K562 (cell line): ENCODE data around the gene ERI2. TPM values are rescaled to one million over a fixed set of nuclear protein-coding genes. Genes with fewer than 3 reads are reported as not detected.

Experiments used
- CEBPG ChIP-seq, 3 experiments: fragments of 200-800 bp in 1 of 3; sonication (Bioruptor generic) in 1 of 3; sonication (generic) in 1 of 3; formaldehyde crosslinking in 1 of 3; IDR thresholded peaks in 2 of 3; conservative IDR thresholded peaks in 1 of 3; 2 replicates each; pipeline versions ENCODE4 v1.6.1 to v1.8.0; 2016 to 2022; ENCODE audit warnings: missing compliant biosample characterization in 2 of 3, missing genetic modification characterization in 2 of 3, mild to moderate bottlenecking in 1 of 3, missing genetic modification reagents in 1 of 3
- DIDO1 ChIP-seq: fragments of 450-650 bp; IDR thresholded peaks from 2 replicates; pipeline ENCODE4 v1.6.1; 2016; ENCODE audit warnings: low read depth, missing biosample characterization, missing genetic modification characterization
- DMBX1 ChIP-seq: fragments of 250-450 bp; sonication (Bioruptor Pico); IDR thresholded peaks from 2 replicates; pipeline ENCODE4 v1.8.0; 2022; ENCODE audit warnings: inconsistent platforms, mild to moderate bottlenecking, moderate library complexity, borderline replicate concordance
- GMEB1 ChIP-seq: fragments of 250-450 bp; sonication (Bioruptor Pico); IDR thresholded peaks from 2 replicates; pipeline ENCODE4 v1.4.0; 2020; ENCODE audit warnings: mild to moderate bottlenecking
- HDAC1 ChIP-seq, 2 experiments: fragments of 450-650 bp; IDR thresholded peaks; 2 replicates each; pipeline ENCODE4 v1.6.1; 2016 to 2017; ENCODE audit warnings: inconsistent platforms in 1 of 2, mild to moderate bottlenecking in 1 of 2, moderate library complexity in 1 of 2
- L3MBTL2 ChIP-seq: fragments of 450-650 bp; IDR thresholded peaks from 2 replicates; pipeline ENCODE4 v1.6.1; 2016; ENCODE audit warnings: mild to moderate bottlenecking, moderate library complexity
- MECOM ChIP-seq: fragments of 250-450 bp; sonication (Bioruptor Pico); IDR thresholded peaks from 2 replicates; pipeline ENCODE4 v1.8.0; 2022; ENCODE audit warnings: inconsistent platforms
- MYC ChIP-seq, 2 experiments: fragments of 250-450 bp in 1 of 2; sonication (Bioruptor Pico) in 1 of 2; IDR thresholded peaks; 2 replicates each; pipeline versions ENCODE4 v1.5.1 to v1.6.1; 2012 to 2021; ENCODE audit warnings: low read depth in 2 of 2, borderline replicate concordance in 1 of 2, improper control_type of control experiment in 1 of 2, low read length in 1 of 2, mild to moderate bottlenecking in 1 of 2, moderate library complexity in 1 of 2
- NFRKB ChIP-seq: fragments of 450-650 bp; IDR thresholded peaks from 2 replicates; pipeline ENCODE4 v1.6.1; 2016; ENCODE audit warnings: low read depth
- PHF8 ChIP-seq: fragments of 200-600 bp; sonication (generic); IDR thresholded peaks from 2 replicates; pipeline ENCODE4 v1.6.1; 2012; ENCODE audit warnings: mixed run types, mild to moderate bottlenecking, inconsistent platforms, low read length, moderate library complexity, borderline replicate concordance
- polyA plus RNA-seq, 8 experiments: library from polyadenylated mRNA; depleted of rRNA in 4 of 8; stranded (reverse) in 5 of 8; unstranded in 3 of 8; fragments of >200 nt; fragmentation: Nextera tagmentation in 2 of 8; fragmentation: Illumina TruSeq in 1 of 8; extraction: Ambion mirVana in 2 of 8; extraction: Trizol in 1 of 8; gene quantifications; 2 replicates each; pipeline versions ENCODE4 v1.2.1 to v1.2.3, GENCODE V29; 2011 to 2014; ENCODE audit warnings: inconsistent platforms in 1 of 8, missing spikeins in 1 of 8
- total RNA-seq, 7 experiments: library from RNA; depleted of rRNA in 6 of 7; stranded (reverse); fragments of >200 nt in 6 of 7; fragmentation: Illumina TruSeq in 2 of 7; extraction: Trizol in 2 of 7; gene quantifications; 2 replicates each; pipeline versions ENCODE4 v1.2.1 to v1.2.3, GENCODE V29; 2011 to 2021; ENCODE audit warnings: low replicate concordance in 1 of 7
- TF ChIP-seq, protein P1 (sequence below): IDR thresholded peaks from 3 replicates; pipeline ENCODE4 v1.6.1; 2011; ENCODE audit warnings: borderline replicate concordance, mild to moderate bottlenecking, moderate library complexity; ENCODE audit not compliant: insufficient read length; ENCODE audit errors: extremely low read depth
- TF ChIP-seq, protein P2 (sequence below), 2 experiments: fragments of 450-650 bp; formaldehyde crosslinking in 1 of 2; IDR thresholded peaks; 2 replicates each; pipeline versions ENCODE4 v1.4.0 to v1.6.1; 2014 to 2020; ENCODE audit warnings: mild to moderate bottlenecking in 2 of 2, borderline replicate concordance in 1 of 2, low read depth in 1 of 2

The ERI2 gene
- total and polyA plus RNA-seq, 9 of the 15 experiments (the other 6 are each of a cell fraction or from before 2014, with no cell fraction given), result 23.3 to 57.0 (median 48.1) TPM

DNA sequence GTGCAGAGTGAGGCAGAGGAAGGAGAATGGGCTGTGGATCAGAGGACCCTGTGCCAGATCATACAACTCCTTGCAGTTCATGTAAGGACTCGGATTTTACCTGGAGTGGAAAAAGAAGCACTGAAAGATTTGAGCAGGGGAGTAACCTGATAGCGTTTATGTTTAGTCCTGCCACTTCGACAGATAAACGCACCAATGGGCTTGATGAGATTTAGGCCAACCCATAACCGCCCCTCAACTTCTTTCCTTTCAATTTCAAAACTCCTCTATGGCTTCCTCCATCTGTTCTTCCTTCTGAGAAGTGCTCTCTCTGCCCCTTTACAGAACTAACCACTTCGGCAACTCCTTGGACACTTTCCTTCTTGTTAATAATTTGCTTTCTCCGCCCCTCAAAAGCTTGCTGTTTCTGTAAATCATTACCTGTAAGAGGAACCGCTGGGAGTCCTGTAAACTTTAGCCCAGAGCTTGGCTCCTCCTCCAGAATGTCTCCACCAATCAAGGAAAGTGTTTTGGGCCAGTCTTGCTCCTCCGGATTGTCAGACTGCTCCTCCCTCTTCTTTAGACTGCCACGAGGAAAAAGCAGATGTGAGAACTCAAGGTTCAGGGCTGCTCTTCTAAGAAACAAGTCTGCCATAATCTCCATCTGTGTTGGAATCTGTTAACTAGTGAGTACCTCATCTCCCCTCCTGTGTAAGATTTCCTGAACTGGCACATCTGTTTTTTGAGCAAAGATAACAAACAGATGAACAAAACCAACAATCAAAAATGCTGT lies 42.6 kb downstream of the ERI2 start, which contains the start of gene ACSM3 (continued):
- TF ChIP-seq MYC (IDR thresholded peaks at IDR 0.05; ENCODE audit: low read depth, low read length) (peak; percentile 90), MYC (CRISPR knock-in tag; IDR thresholded peaks at IDR 0.05; ENCODE audit: borderline replicate concordance, low read depth) (no peak), DIDO1 (tag) (0 out of 2 replicates have a peak, but pooled peaks have one; percentile 7), L3MBTL2 (peak; percentile 93), MECOM (CRISPR knock-in tag) (no peak), GMEB1 (CRISPR knock-in tag) (0 out of 2 replicates have a peak, but pooled peaks have one; percentile 33), PHF8 (peak; percentile 33; the same call in 1 of the 2 replicates), NFRKB (peak; percentile 40; the same call in 1 of the 2 replicates), HDAC1 (IDR thresholded peaks at IDR 0.05) (peak in 1 of 2 experiments; percentile 62; a peak in 2 of 4 replicates), CEBPG (CRISPR knock-in tag; IDR thresholded peaks at IDR 0.05) (no peak), CEBPG (tag; conservative IDR thresholded peaks at IDR 0.05 in 1 of 2, IDR thresholded peaks at IDR 0.05 in 1 of 2) (no peak), DMBX1 (CRISPR knock-in tag) (peak; percentile 59; the same call in 1 of the 2 replicates)
- TF ChIP-seq, protein P1, sequence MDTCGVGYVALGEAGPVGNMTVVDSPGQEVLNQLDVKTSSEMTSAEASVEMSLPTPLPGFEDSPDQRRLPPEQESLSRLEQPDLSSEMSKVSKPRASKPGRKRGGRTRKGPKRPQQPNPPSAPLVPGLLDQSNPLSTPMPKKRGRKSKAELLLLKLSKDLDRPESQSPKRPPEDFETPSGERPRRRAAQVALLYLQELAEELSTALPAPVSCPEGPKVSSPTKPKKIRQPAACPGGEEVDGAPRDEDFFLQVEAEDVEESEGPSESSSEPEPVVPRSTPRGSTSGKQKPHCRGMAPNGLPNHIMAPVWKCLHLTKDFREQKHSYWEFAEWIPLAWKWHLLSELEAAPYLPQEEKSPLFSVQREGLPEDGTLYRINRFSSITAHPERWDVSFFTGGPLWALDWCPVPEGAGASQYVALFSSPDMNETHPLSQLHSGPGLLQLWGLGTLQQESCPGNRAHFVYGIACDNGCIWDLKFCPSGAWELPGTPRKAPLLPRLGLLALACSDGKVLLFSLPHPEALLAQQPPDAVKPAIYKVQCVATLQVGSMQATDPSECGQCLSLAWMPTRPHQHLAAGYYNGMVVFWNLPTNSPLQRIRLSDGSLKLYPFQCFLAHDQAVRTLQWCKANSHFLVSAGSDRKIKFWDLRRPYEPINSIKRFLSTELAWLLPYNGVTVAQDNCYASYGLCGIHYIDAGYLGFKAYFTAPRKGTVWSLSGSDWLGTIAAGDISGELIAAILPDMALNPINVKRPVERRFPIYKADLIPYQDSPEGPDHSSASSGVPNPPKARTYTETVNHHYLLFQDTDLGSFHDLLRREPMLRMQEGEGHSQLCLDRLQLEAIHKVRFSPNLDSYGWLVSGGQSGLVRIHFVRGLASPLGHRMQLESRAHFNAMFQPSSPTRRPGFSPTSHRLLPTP, result no peak
- TF ChIP-seq, protein P2, sequence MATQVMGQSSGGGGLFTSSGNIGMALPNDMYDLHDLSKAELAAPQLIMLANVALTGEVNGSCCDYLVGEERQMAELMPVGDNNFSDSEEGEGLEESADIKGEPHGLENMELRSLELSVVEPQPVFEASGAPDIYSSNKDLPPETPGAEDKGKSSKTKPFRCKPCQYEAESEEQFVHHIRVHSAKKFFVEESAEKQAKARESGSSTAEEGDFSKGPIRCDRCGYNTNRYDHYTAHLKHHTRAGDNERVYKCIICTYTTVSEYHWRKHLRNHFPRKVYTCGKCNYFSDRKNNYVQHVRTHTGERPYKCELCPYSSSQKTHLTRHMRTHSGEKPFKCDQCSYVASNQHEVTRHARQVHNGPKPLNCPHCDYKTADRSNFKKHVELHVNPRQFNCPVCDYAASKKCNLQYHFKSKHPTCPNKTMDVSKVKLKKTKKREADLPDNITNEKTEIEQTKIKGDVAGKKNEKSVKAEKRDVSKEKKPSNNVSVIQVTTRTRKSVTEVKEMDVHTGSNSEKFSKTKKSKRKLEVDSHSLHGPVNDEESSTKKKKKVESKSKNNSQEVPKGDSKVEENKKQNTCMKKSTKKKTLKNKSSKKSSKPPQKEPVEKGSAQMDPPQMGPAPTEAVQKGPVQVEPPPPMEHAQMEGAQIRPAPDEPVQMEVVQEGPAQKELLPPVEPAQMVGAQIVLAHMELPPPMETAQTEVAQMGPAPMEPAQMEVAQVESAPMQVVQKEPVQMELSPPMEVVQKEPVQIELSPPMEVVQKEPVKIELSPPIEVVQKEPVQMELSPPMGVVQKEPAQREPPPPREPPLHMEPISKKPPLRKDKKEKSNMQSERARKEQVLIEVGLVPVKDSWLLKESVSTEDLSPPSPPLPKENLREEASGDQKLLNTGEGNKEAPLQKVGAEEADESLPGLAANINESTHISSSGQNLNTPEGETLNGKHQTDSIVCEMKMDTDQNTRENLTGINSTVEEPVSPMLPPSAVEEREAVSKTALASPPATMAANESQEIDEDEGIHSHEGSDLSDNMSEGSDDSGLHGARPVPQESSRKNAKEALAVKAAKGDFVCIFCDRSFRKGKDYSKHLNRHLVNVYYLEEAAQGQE (IDR thresholded peaks at IDR 0.05; ENCODE audit: borderline replicate concordance), result no peak
- TF ChIP-seq, protein P2 (CRISPR knock-in tag; IDR thresholded peaks at IDR 0.05; ENCODE audit: low read depth), result no peak
